HG02588 (cell line): ENCODE results near the gene AADACL4.
A peak's percentile ranks its signal among the peaks of the same experiment; 100 is the strongest.

Experiments
- ATAC-seq: cut with Tn5 transposase; IDR thresholded peaks from one replicate; pipeline ENCODE4 v1.9.1; 2021; ENCODE audit warnings: mild to moderate bottlenecking, moderate library complexity; ENCODE audit not compliant: unreplicated experiment

Gene AADACL4

GRCh38 chr1:12643785-12644184 lies at the start of gene AADACL4:
TSS of gene AADACL4 (plus strand) at chr1:12644085. CDS start at chr1:12644547, 462 bp downstream.
- ATAC-seq: no peak

DNA sequence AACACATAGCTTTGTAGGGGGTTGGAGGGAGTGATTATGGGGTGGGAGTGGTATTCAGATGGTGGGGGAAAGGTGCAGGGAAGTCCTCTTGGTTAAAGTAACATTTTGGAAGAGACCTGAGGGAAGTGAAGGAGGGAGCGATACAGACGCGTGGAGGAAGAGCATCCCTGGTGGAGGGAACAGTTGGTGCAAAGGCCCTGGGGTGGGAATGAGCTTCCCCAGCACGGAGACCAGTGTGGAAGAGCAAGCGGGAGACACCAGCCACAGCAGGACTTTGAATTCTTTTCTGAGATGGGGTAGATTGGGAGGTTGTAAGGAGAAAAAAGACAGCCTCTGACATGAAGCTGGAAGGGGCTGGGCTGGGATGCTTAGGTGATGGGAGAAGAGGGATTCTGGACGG lies 49.4 kb upstream of the AADACL4 start:
- ATAC-seq: no peak

- ATAC-seq: no peak
Measured at GRCh38 chr1:12594966-12595756, 48.7 kb upstream of the AADACL4 start.

DNA sequence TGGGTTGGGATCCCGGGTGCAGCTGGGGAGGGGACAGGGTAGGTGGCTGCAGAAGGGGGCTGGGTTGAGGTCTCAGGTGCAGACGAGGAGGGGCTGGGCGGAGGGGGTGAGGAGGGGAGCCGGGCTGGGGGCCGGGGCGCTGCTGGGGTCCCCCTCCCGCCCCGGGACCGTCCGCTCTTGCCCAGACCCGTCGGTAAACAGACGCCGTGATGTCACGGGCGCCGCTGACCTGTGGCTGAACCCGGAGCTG lies 48.2 kb upstream of the AADACL4 start:
- no peak for ATAC-seq

DNA sequence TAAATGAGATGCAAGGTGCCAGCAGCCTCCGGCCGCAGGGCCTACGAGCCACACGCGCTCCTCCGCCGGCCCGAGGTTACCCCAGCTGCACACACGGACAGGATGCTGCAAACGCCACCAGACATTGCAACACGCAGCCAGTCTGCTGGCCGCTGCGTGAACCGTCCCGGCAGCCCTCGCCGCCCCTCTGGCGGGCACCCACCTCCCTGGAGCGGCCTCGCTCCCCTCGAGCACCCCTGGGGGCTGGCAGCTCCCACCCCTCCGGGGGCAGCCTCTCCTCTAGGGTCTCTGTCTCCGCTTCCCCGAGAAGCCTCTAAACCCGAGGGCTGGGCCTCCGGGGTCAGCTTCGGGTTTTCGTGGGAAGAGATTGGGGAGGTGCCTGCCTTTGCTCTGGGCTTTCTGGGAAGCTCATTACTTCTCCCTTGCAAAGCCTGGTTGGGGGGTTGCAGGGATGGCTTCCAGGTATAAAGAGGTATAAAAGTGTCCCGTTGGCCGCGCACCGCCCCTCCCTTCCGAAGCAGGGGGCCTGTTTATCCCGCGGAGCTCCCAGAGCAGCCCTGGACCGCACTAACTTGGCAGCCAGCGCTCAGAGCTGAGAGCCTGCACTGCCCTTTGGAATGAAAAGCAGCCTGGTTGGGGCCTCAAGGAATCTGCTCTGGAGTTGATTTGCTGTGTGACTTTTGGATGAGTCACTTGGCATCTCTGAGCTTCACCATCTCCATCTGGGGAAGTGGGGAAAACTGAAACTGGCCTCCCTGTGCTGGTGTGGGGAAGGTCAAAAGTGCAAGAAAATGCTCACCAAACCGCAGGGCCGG lies 47.7 kb upstream of the AADACL4 start:
- no peak for ATAC-seq

- ATAC-seq: no peak
Measured at GRCh38 chr1:12597792-12598191, 46.1 kb upstream of the AADACL4 start.

DNA sequence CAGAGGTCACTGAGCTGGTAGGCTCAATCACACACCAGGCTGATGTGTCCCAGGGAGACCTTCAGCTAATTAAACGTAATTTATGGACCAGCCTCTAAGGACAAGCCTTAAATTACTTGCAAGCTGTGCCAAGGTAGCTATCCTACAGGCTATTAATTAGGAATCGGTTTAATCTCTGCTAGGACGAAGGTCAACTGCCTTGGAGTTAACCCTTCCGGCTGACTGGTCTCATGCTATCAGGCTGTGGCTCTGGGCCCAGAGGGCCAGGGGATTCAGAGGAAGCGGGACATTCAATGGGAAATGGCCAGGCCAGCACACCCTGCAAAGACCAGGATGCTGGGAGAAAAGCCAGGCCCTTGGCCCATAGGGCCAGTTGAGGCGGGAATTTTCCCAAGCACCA lies 44.9 kb upstream of the AADACL4 start:
- ATAC-seq: no peak

DNA sequence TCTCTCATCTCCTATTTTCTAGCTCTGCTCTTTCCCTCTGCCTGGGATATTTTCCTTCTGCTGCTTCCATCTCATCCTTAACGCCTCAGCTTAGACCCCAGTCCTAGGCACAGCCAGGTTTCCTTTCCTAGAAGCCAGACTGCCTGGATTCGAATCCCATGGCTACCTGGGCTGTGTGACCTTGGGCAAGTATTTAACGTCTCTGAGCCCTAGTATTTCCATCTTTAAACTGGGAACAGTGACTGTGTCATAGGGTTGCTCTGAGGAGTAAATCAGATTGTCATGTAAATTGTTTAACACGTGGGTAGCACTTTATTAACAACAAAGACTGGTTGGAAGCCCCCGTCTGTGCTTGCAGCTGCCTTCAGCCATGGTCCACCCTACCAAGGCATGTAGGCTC lies 44.2 kb upstream of the AADACL4 start:
- ATAC-seq: no peak

DNA sequence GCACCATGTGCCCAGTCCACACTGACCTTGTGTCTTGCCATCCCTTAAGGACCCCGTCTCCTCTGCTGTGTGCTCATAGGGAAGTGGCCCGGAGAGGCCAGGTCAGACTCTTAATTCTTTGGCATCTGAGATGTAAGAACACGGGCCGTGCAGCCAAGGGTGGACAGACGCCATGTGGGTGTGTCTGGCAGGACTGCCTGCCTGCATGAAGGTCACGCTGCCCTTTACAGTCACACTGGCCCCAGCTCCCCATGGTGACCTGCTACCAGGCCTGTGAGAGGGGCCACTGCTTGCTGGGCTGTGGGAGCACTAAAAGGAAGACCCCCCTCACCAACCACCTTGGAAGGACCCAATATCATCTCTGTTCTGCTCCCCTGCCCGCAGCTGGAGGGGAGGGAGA lies 43.5 kb upstream of the AADACL4 start:
- ATAC-seq: no peak

DNA sequence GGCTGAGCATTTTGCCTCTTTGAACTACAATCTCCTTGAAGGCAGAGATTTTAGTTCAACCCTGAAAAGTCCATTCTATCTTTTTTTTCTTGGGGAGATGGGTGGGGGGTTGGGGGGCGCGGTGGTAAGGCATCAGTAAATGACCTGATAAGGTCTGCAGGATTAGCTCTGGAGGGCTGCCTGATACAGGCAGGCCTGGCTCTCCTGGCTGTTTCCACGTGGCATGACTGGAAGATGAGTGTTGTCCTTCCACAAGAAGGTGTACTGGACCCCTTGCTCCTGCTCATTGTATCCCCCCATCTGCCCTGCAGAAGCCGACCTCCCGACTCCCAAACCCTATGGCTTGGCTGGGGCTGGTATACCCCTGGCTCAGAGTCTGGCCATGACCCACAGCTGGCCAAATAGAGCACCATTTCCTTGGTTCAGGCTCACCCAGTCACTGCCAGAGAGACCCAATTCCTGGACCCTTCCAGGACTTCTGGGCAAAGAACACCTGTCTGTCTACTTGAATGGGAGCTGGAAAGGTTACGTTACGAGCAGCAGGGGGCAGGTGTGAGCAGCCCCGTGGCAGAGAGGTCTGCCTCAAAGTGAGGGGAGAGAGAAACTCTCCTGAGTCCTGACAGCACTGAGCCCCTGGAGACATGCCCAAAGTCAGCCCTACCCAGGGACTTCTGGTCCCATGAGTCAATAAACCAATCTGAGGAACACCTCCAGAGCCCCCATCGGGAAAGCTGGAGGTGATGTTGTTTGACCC lies 42.8 kb upstream of the AADACL4 start:
- no peak for ATAC-seq

- peak; percentile 60 for ATAC-seq
Measured at GRCh38 chr1:12601700-12602658, 41.9 kb upstream of the AADACL4 start.

- no peak for ATAC-seq
Measured at GRCh38 chr1:12602659-12603024, 41.2 kb upstream of the AADACL4 start.

DNA sequence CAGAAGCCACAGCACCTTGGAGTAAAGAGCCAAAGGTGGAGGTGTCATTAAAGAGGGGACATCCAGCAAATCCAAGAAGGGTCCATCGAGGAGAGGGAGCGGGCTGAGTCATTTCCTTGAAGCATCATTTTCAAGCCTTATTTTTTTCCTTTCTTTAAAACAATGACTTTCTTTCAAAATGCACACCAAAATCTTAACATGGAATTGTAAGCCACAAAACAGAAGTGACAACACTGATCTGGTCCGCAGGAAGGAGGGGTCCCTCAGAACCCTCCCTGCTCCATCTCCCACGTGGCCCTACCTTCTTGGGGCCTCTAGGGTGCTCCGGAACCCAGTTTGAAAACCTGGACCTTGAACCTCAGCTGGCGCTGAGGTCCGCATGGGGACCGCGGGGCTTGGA lies 40.7 kb upstream of the AADACL4 start:
- ATAC-seq: no peak

- no peak for ATAC-seq
Measured at GRCh38 chr1:12604114-12604874, 39.6 kb upstream of the AADACL4 start.

GRCh38 chr1:12604986-12605385 lies 38.9 kb upstream of the AADACL4 start:
- ATAC-seq: no peak

DNA sequence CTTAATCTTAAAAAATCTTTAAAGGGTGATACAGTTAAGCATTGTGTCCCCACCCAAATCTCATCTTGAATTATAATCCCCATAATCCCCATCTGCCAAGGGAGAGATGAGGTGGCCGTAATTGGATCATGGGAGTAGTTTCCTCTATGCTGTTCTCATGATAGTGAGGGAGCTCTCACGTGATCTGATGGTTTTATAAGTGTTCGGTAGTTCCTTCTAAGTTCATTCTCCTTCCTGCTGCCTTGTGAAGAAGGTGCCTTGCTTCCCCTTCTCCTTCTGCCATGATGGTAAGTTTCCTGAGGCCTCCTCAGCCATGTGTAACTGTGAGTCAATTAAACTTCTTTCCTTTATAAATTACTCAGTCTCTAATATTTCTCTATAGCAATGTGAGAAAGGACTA lies 36.6 kb upstream of the AADACL4 start:
- no peak for ATAC-seq

GRCh38 chr1:12608311-12608957 lies 35.5 kb upstream of the AADACL4 start:
- no peak for ATAC-seq

- no peak for ATAC-seq
Measured at GRCh38 chr1:12609469-12610003, 34.3 kb upstream of the AADACL4 start.

- no peak for ATAC-seq
Measured at GRCh38 chr1:12610305-12610935, 33.5 kb upstream of the AADACL4 start.
